GM18867 (cell line): Measurements from ENCODE around the gene DLG3.

ENCODE experiments used
- ATAC-seq: cut with Tn5 transposase; IDR thresholded peaks from one replicate; pipeline ENCODE4 v1.9.1; 2021; ENCODE audit warnings: mild to moderate bottlenecking, moderate library complexity; ENCODE audit not compliant: unreplicated experiment

DLG3 gene

GRCh38 chrX:70476166-70476933 is 31.7 kb downstream of the DLG3 start:
- no peak for ATAC-seq

- ATAC-seq, result no peak
These were observed 32.5 kb downstream of the DLG3 start for GRCh38 chrX:70476934-70477733.

- ATAC-seq, result no peak
These were observed 33.1 kb downstream of the DLG3 start for GRCh38 chrX:70477734-70478075.

GRCh38 chrX:70478526-70479245 is 34.1 kb downstream of the DLG3 start:
- ATAC-seq, result no peak

- ATAC-seq, result no peak
These were observed 34.7 kb downstream of the DLG3 start for GRCh38 chrX:70479247-70479921.

GRCh38 chrX:70479922-70480659 is 35.5 kb downstream of the DLG3 start:
- ATAC-seq, result no peak

- no peak for ATAC-seq
These were observed 36.0 kb downstream of the DLG3 start for GRCh38 chrX:70480660-70481018.

GRCh38 chrX:70481471-70482270 is 37.0 kb downstream of the DLG3 start:
- no peak for ATAC-seq

GRCh38 chrX:70482300-70482699 is 37.7 kb downstream of the DLG3 start:
- no peak for ATAC-seq

- no peak for ATAC-seq
These were observed 40.8 kb downstream of the DLG3 start for GRCh38 chrX:70485466-70485865.

GRCh38 chrX:70488856-70489255 is 44.2 kb downstream of the DLG3 start:
- ATAC-seq, result no peak

- no peak for ATAC-seq
These were observed 49.8 kb downstream of the DLG3 start for GRCh38 chrX:70494441-70494840.

- ATAC-seq, result no peak
These were observed 51.9 kb downstream of the DLG3 start for GRCh38 chrX:70496491-70496890.

GRCh38 chrX:70497026-70497425 is 52.4 kb downstream of the DLG3 start:
- no peak for ATAC-seq

GRCh38 chrX:70498129-70498528 is 53.5 kb downstream of the DLG3 start:
- no peak for ATAC-seq

GRCh38 chrX:70500826-70501225 is 56.2 kb downstream of the DLG3 start:
- ATAC-seq, result no peak

- no peak for ATAC-seq
These were observed 60.3 kb downstream of the DLG3 start for GRCh38 chrX:70504772-70505450.

- ATAC-seq, result no peak
These were observed 60.8 kb downstream of the DLG3 start for GRCh38 chrX:70505451-70505841.

- ATAC-seq, result no peak
These were observed 63.8 kb downstream of the DLG3 start for GRCh38 chrX:70508296-70508911.
